Inflammatory macrophage treated with lipopolysaccharide for 1 hour (primary cell): ENCODE data around the gene SSBP4.

ENCODE experiments used
- DNase-seq, 2 donors: peaks; one replicate each; pipeline ENCODE4 v3.0.0-alpha.2; 2020 to 2022

Gene SSBP4

GRCh38 chr19:18446145-18446810, 27.1 kb downstream of the SSBP4 start:
- DNase-seq: no peak

- no peak for DNase-seq
Observed at GRCh38 chr19:18446811-18447359, 27.7 kb downstream of the SSBP4 start.

- DNase-seq: no peak
Observed at GRCh38 chr19:18449552-18449951, 30.4 kb downstream of the SSBP4 start.

- no peak for DNase-seq
Observed at GRCh38 chr19:18450021-18450930, 31.1 kb downstream of the SSBP4 start.

GRCh38 chr19:18450931-18451836, 32.0 kb downstream of the SSBP4 start:
- DNase-seq: peak; percentile 27 to 93

DNA sequence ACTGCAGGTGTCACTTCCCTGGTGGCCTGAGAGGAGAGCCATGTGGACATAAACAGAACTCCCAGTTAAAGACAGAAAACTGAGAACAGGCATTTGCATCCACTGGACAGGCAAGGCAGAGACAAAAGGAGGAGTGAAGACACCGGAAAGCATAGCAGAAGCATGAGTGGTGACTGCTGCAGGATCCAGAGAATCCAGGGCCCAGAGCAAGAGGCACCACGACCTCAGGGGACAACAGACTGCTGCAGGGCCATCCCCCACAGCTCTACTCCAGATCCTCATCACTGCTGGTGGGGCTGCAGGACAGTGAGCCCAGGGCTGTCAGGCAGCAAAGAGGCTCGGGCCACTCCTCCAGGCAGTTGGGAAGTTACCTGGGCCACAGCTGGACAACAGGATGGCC, 33.2 kb downstream of the SSBP4 start:
- DNase-seq: no peak

DNA sequence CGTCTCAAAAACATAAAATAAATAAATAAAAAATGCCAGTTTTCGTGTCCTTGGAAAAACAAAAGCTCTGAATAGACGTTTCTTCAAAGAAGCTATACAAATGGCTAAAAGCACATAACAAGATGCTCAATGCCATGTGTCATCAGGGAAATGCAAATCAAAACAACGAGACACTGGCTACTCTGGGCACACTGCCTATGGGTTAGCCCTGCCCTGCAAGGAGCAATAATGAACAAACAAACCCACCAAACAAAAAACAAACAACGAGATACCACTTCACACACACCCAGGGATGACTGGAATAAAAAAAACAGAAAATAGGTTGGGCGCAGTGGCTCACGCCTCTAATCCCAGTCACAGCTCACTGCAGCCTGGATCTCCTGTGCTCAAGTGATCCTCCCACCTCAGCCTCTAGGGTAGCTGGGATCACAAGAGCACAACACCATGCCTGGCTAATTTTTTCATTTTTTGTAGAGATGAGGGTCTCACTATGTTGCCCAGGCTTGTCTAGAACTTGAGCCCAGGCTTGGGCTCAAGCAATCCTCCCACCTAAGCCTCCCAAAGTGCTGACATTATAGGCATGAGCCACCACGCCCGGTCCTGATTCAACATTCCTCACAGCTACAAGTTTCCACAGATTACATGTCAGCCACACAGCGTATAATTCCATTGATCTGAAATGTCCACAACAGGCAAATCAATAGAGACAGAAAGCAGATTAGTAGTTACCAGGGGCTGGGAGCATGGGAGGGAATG, 34.2 kb downstream of the SSBP4 start:
- no peak for DNase-seq

- no peak for DNase-seq
Observed at GRCh38 chr19:18456279-18456678, 37.1 kb downstream of the SSBP4 start.

GRCh38 chr19:18456974-18457373, 37.8 kb downstream of the SSBP4 start:
- no peak for DNase-seq

GRCh38 chr19:18457483-18458331, 38.5 kb downstream of the SSBP4 start:
- no peak for DNase-seq

GRCh38 chr19:18460900-18461299, 41.7 kb downstream of the SSBP4 start:
- DNase-seq: no peak

GRCh38 chr19:18461471-18461870, 42.3 kb downstream of the SSBP4 start:
- DNase-seq: no peak

GRCh38 chr19:18464646-18465045, 45.4 kb downstream of the SSBP4 start:
- no peak for DNase-seq

GRCh38 chr19:18465214-18465963, 46.2 kb downstream of the SSBP4 start:
- no peak for DNase-seq

GRCh38 chr19:18465964-18466339, 46.8 kb downstream of the SSBP4 start:
- no peak for DNase-seq

DNA sequence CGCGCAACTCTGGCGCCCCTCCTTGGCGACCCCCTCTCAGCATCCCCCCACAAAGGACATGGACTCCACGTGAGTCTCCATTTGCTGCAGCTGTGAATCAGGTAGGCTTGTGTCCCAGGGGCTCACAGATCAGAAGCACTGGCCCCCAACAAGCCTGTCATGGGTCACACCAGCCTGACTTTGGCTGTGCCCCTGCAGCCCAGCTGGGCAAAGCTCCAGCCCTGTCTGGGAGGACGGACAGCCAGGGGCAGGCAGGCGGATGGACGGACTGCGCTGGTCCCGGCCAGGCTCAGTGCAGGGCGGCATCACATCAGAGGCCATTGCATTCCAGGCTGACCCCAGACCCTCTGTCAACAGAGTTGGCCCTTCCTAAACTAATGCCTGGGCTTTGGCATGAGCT, 47.2 kb downstream of the SSBP4 start:
- DNase-seq: no peak

DNA sequence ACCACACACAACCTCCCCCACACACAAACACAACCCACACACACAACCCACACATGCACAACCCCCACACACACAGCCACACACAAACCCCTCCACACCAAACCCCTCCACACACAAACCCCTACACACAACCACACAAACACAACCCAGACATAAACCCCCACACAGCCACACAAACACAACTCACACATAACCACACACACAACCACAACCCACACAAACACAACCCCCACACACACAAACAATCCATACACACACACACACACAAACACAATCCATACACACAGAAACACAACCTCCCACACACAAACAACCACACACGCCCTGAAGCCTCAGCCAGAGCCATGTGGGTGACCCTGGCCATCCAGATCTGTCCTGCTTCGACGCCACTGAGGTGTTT, 48.8 kb downstream of the SSBP4 start:
- no peak for DNase-seq

DNA sequence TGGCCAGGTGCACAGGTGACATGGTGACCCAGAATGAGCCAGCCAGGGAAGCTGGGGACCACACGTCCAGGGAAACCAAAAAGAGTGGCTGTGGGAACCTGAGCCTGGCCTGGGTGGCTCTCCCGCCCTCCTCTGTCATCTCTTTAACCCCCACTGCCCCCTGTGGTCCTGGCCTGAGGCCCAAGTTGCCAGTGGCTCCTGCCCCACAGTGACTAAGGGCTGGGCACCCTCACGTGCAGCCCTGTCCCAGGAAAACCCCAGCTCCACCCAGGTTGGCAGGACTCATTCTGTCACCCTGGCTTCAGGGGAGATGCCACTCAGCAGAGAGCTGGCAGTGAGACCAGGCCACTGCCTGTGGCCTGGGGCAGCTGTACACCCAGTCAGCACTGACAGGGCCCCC, 49.3 kb downstream of the SSBP4 start:
- no peak for DNase-seq

- DNase-seq: peak; percentile 25 to 76
Observed at GRCh38 chr19:18469069-18469846, 50.1 kb downstream of the SSBP4 start.

- DNase-seq: no peak
Observed at GRCh38 chr19:18470787-18471186, 51.6 kb downstream of the SSBP4 start.
